Endothelial cell (in vitro differentiated cells): Measurements from ENCODE around the gene NXPH3. TPM values are rescaled to one million over a fixed set of nuclear protein-coding genes. Genes with fewer than 3 reads are reported as not detected.
A peak's percentile ranks its signal among the peaks of the same experiment; 100 is the strongest.

Experiments used
- DNase-seq: peaks from one replicate; pipeline ENCODE4 v3.0.0; 2021; ENCODE audit warnings: low spot score
- H3K27ac Mint-ChIP-seq: one replicate; pipeline ENCODE4 v1.8.0; 2021; ENCODE audit warnings: mixed read lengths, inconsistent platforms; ENCODE audit not compliant: unreplicated experiment
- H3K27me3 Mint-ChIP-seq: one replicate; pipeline ENCODE4 v1.8.0; 2021; ENCODE audit warnings: mild to moderate bottlenecking, moderate library complexity, mixed read lengths, inconsistent platforms; ENCODE audit not compliant: unreplicated experiment
- H3K36me3 Mint-ChIP-seq: one replicate; pipeline ENCODE4 v1.8.0; 2021; ENCODE audit warnings: mild to moderate bottlenecking, low read depth, mixed read lengths, inconsistent platforms; ENCODE audit not compliant: unreplicated experiment
- H3K4me1 Mint-ChIP-seq: one replicate; pipeline ENCODE4 v1.8.0; 2021; ENCODE audit warnings: mild to moderate bottlenecking, mixed read lengths, inconsistent platforms; ENCODE audit not compliant: unreplicated experiment
- H3K4me3 Mint-ChIP-seq: one replicate; pipeline ENCODE4 v1.8.0; 2021; ENCODE audit warnings: mild to moderate bottlenecking, mixed read lengths, inconsistent platforms; ENCODE audit not compliant: unreplicated experiment
- H3K9me3 Mint-ChIP-seq: one replicate; pipeline ENCODE4 v1.8.0; 2021; ENCODE audit warnings: mixed read lengths, inconsistent platforms; ENCODE audit not compliant: unreplicated experiment
- total RNA-seq: library from RNA; stranded (reverse); fragmentation: NEBNext Ultra II Directional; extraction: Animal tissue kit (Norgen Biotek cat#: 25700); gene quantifications from one replicate; pipeline ENCODE4 v1.2.1, GENCODE V29; 2021; ENCODE audit not compliant: unreplicated experiment
- TF ChIP-seq, protein P1 (sequence below): fragments of 200-600 bp; sonication (generic); IDR thresholded peaks from one replicate; pipeline ENCODE4 v1.5.0; 2021; ENCODE audit warnings: antibody characterized with exemption; ENCODE audit not compliant: unreplicated experiment

NXPH3 gene
- total RNA-seq, 1 donor from 2014 or later = 6.6 TPM

DNA sequence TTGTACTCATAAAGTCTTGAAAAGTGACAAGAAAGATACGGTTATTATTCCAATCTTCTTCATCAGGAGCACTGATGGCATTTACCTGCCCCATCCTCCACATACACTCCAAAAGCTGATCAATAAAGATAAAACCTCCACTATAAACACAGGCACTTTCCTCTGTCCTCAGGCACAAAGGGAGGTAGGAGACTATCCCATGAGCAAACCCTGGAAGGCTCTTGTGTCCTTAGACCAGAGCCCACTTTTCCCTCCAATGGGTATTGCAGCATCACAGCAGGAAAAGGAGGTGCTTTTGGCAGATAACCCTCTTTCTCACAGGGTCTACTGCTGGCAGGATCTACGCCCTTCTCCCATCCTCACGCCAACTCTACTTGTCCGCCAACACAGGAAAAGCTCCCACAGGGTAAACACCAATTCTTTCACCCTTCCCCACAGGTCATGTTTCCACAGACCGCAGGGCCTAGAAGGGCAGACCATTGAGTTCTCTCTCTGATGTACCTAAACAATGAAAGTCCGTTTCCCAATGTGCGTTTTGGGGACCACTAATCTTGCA, 28.7 kb downstream of the NXPH3 start:
- peaks cover 3% of the 10 kb centered on the region for H3K27me3 Mint-ChIP-seq
- H3K27ac Mint-ChIP-seq = peak overlapping the region; percentile 24
- TF ChIP-seq, protein P1, sequence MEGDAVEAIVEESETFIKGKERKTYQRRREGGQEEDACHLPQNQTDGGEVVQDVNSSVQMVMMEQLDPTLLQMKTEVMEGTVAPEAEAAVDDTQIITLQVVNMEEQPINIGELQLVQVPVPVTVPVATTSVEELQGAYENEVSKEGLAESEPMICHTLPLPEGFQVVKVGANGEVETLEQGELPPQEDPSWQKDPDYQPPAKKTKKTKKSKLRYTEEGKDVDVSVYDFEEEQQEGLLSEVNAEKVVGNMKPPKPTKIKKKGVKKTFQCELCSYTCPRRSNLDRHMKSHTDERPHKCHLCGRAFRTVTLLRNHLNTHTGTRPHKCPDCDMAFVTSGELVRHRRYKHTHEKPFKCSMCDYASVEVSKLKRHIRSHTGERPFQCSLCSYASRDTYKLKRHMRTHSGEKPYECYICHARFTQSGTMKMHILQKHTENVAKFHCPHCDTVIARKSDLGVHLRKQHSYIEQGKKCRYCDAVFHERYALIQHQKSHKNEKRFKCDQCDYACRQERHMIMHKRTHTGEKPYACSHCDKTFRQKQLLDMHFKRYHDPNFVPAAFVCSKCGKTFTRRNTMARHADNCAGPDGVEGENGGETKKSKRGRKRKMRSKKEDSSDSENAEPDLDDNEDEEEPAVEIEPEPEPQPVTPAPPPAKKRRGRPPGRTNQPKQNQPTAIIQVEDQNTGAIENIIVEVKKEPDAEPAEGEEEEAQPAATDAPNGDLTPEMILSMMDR = no peak
- no peak for DNase-seq
- peaks cover 37% of the 10 kb centered on the region for H3K36me3 Mint-ChIP-seq
- no peaks in the 10 kb centered on the region for H3K9me3 Mint-ChIP-seq
- peaks cover 8% of the 10 kb centered on the region for H3K4me1 Mint-ChIP-seq
- peak overlapping the region; percentile 25 for H3K4me3 Mint-ChIP-seq

DNA sequence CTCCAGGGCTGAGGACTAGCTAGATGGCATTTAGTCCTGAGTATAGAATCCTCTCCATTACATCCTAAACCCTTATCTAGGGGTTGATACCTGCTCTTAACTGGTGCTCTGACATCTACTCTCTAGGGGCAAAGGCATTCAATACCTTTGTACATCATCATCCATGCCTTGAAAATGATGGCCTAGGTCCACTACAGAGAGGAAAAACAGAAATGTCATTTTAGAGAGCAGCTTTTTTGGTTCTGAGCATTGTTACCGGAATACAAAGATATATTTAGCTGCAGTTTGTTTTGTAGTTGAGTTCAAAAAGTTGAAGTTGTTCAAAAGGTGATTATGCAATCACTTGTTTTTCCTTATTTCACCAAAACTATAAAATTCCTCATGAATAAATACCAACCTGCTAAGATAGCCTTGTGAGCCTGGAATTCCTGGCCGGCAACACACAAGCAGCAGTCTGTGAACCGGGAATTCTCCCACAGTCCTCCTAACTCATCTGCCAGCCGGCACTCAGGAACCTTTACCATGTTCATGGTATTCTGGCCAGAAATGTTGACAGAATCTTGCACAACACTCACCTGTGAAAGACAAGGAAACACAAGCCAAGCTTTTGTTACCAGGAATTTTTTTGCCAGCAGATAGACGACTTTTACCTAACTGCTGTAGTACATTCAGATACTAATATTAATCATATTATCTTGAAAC, 35.4 kb downstream of the NXPH3 start:
- H3K36me3 Mint-ChIP-seq = peaks cover 34% of the 10 kb centered on the region
- TF ChIP-seq, protein P1 = no peak
- H3K4me3 Mint-ChIP-seq = no peak overlapping the region
- no peak overlapping the region for H3K27ac Mint-ChIP-seq
- H3K27me3 Mint-ChIP-seq = no peaks in the 10 kb centered on the region
- no peaks in the 10 kb centered on the region for H3K9me3 Mint-ChIP-seq
- no peak for DNase-seq
- H3K4me1 Mint-ChIP-seq = peaks cover 3% of the 10 kb centered on the region

DNA sequence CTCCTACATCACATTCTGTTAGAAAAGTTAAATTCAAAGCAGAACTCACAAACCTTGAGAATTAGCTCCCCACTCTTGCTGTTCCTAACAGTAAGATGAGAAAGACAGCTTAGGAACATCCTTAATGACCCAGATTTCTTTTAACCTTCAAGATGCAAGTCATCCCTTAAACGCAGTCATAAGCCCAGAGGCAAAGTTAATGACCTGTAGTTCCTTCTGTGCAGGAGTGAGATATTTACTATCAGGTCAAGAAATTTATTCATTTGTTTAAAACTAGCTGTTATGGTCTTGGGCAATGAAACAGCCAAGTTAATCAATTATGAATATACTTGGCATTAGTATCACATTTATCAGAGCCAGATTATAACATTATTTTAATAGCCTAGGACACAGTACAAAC, 37.1 kb downstream of the NXPH3 start:
- DNase-seq = no peak
- TF ChIP-seq, protein P1 = no peak
- Mint-ChIP-seq H3K9me3 (no peaks in the 10 kb centered on the region), H3K4me1 (peaks cover 3% of the 10 kb centered on the region), H3K36me3 (peaks cover 35% of the 10 kb centered on the region), H3K4me3 (no peak overlapping the region), H3K27me3 (no peaks in the 10 kb centered on the region), H3K27ac (no peak overlapping the region)

DNA sequence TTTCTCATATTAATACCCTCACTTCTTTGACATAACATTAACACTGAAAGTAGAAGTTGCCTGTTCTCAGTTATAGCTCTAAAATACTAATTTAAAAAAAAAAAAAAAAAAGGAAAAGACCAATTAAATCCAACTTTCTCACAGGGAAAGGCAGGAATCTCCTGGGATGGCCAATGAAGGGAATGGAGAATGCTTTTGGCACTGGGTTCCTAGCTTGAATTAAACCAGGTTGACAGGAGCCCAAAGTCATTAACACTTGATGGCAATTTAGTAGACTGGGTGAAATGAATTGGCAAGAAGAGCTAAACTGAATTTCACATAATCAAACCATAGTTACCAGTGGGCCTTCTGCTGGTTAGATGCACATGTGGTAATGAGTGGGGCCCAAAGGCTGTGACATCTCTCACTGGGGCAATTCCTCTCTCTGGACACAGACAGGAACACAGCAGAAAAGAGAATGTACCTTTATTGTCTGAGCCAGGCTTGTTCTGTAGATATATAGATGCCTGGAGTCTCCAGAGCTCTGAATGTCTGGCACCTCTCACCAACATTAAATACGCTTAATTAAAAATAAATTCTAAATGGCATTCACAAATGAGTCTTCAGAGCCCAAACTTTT, 37.6 kb downstream of the NXPH3 start:
- H3K27ac Mint-ChIP-seq = no peak overlapping the region

More for the DNA sequence above, 37.6 kb downstream of the NXPH3 start:
- peaks cover 3% of the 10 kb centered on the region for H3K4me1 Mint-ChIP-seq
- DNase-seq = no peak
- peaks cover 35% of the 10 kb centered on the region for H3K36me3 Mint-ChIP-seq
- no peaks in the 10 kb centered on the region for H3K27me3 Mint-ChIP-seq
- no peaks in the 10 kb centered on the region for H3K9me3 Mint-ChIP-seq
- TF ChIP-seq, protein P1 = no peak
- no peak overlapping the region for H3K4me3 Mint-ChIP-seq
